OCI-LY7 (cell line): ENCODE data around the gene P2RX6.

Experiments
- EZH2phosphoT487 ChIP-seq: fragments of 200-600 bp; sonication (generic); IDR thresholded peaks from 2 replicates; pipeline ENCODE4 v1.6.1; 2018; ENCODE audit warnings: low read depth, borderline replicate concordance, mild to moderate bottlenecking, mixed run types, antibody characterized with exemption, low read length, moderate library complexity, mixed read lengths
- TF ChIP-seq, protein P1 (sequence below): fragments of 200-600 bp; sonication (generic); conservative IDR thresholded peaks from 2 replicates; pipeline ENCODE4 v1.5.1; 2014; ENCODE audit warnings: mild to moderate bottlenecking, antibody characterized with exemption, low read length, moderate library complexity, mixed read lengths

GRCh38 chr22:21032037-21032867 lies 17.3 kb downstream of the P2RX6 start, which contains the start of gene SLC7A4:
- TF ChIP-seq, protein P1, sequence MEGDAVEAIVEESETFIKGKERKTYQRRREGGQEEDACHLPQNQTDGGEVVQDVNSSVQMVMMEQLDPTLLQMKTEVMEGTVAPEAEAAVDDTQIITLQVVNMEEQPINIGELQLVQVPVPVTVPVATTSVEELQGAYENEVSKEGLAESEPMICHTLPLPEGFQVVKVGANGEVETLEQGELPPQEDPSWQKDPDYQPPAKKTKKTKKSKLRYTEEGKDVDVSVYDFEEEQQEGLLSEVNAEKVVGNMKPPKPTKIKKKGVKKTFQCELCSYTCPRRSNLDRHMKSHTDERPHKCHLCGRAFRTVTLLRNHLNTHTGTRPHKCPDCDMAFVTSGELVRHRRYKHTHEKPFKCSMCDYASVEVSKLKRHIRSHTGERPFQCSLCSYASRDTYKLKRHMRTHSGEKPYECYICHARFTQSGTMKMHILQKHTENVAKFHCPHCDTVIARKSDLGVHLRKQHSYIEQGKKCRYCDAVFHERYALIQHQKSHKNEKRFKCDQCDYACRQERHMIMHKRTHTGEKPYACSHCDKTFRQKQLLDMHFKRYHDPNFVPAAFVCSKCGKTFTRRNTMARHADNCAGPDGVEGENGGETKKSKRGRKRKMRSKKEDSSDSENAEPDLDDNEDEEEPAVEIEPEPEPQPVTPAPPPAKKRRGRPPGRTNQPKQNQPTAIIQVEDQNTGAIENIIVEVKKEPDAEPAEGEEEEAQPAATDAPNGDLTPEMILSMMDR = no peak
- no peak for TF ChIP-seq EZH2phosphoT487
